Left ventricle myocardium inferior (tissue), 1 donor: Measurements from ENCODE around the gene SF1. TPM values are rescaled to one million over a fixed set of nuclear protein-coding genes. Genes with fewer than 3 reads are reported as not detected.

ENCODE experiments used
- DNase-seq: peaks from one replicate; pipeline ENCODE4 v3.0.0-alpha.2; 2020
- H3K27ac ChIP-seq: fragments of 200-600 bp; replicated peaks from 2 replicates; pipeline ENCODE4 v1.8.0; 2021
- H3K27me3 ChIP-seq: fragments of 200-600 bp; 2 replicates; pipeline ENCODE4 v1.8.0; 2021; ENCODE audit warnings: low read depth
- H3K36me3 ChIP-seq: fragments of 200-600 bp; 2 replicates; pipeline ENCODE4 v1.8.0; 2021
- H3K4me1 ChIP-seq: fragments of 200-600 bp; 2 replicates; pipeline ENCODE4 v1.8.0; 2021
- H3K4me3 ChIP-seq: fragments of 200-600 bp; 2 replicates; pipeline ENCODE4 v1.8.0; 2021; ENCODE audit warnings: mild to moderate bottlenecking, moderate library complexity
- H3K9me3 ChIP-seq: fragments of 200-600 bp; replicated peaks from 2 replicates; pipeline ENCODE4 v1.8.0; 2021
- intact Hi-C: fragments of 100-400 bp; cut with micrococcal nuclease; formaldehyde crosslinking; loops from one replicate; pipeline ENCODE4 v1.11.0; 2022
- total RNA-seq: library from RNA; stranded (reverse); fragmentation: NEBNext Ultra II Directional; extraction: Animal tissue kit (Norgen Biotek cat#: 25700); gene quantifications from one replicate; pipeline ENCODE4 v1.2.1, GENCODE V29; 2021
- TF ChIP-seq, protein P1 (sequence below): fragments of 200-600 bp; IDR thresholded peaks from 2 replicates; pipeline ENCODE4 v1.8.0; 2021; ENCODE audit warnings: antibody characterized with exemption, mild to moderate bottlenecking, borderline replicate concordance
- donor health status: DM: no; HTN: yes; CAD: no; lungs with severe emphysema.

SF1 gene
- total RNA-seq, 1 donor from 2014 or later = 188 TPM

GRCh38 chr11:64790205-64791095, 12.1 kb upstream of the SF1 start:
- peaks cover 17% of the 10 kb centered on the region for H3K4me1 ChIP-seq
- no peak overlapping the region for H3K4me3 ChIP-seq
- DNase-seq = no peak
- no peaks in the 10 kb centered on the region for H3K27me3 ChIP-seq
- no peak overlapping the region for H3K27ac ChIP-seq
- intact Hi-C loops = no loop called here
- TF ChIP-seq, protein P1, sequence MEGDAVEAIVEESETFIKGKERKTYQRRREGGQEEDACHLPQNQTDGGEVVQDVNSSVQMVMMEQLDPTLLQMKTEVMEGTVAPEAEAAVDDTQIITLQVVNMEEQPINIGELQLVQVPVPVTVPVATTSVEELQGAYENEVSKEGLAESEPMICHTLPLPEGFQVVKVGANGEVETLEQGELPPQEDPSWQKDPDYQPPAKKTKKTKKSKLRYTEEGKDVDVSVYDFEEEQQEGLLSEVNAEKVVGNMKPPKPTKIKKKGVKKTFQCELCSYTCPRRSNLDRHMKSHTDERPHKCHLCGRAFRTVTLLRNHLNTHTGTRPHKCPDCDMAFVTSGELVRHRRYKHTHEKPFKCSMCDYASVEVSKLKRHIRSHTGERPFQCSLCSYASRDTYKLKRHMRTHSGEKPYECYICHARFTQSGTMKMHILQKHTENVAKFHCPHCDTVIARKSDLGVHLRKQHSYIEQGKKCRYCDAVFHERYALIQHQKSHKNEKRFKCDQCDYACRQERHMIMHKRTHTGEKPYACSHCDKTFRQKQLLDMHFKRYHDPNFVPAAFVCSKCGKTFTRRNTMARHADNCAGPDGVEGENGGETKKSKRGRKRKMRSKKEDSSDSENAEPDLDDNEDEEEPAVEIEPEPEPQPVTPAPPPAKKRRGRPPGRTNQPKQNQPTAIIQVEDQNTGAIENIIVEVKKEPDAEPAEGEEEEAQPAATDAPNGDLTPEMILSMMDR = no peak
- no peaks in the 10 kb centered on the region for H3K9me3 ChIP-seq
- H3K36me3 ChIP-seq = peaks cover 29% of the 10 kb centered on the region

DNA sequence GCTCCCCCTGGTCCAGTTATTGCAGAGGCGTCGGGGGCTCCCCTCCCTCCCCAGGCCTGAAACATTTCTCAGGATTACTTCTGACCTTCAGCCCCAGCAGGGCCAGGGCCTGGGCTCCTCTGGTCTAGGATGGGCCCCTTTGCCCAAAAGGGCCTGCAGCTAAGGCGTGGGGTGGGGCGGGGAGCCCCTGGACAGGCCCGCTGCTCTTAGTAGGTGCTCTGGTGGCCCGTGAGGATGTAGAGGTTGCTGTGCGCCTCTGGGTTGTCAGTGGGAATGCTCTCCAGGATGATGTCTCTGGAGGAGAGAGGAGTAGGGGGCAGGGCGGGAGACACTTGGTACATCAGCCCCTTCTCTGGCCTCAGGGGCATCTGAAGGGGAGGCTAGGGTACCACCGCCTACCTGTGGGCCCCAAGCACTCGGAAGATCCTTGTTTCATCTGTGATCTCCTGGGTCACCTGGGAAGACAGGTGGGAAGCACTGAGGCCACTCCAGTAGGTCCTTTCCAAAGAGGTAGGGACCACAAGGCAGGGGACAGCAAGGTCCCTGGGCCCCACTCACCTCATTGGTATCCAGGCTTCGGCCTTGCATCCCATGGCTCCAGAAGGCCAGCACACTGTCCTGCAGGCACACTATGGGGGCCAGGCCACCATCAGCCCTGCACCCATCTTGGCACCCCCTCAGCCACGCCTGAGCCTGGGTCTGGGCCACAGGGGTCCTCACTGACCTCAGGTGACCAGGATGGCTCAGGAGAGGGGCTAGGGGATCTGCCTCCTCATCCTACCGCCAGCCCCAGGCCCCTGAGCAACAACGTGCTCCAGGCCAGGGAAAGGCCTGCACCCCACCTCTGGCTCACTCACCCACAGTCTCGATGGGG, 11.2 kb upstream of the SF1 start:
- Histone ChIP-seq H3K27me3 (no peaks in the 10 kb centered on the region), H3K9me3 (no peaks in the 10 kb centered on the region), H3K27ac (no peak overlapping the region), H3K4me1 (peaks cover 16% of the 10 kb centered on the region), H3K4me3 (no peak overlapping the region), H3K36me3 (peaks cover 29% of the 10 kb centered on the region)
- intact Hi-C loops = no loop called here
- TF ChIP-seq, protein P1 = no peak
- no peak for DNase-seq

- Histone ChIP-seq H3K9me3 (no peaks in the 10 kb centered on the region), H3K27ac (no peak overlapping the region), H3K27me3 (no peaks in the 10 kb centered on the region), H3K4me3 (no peak overlapping the region), H3K36me3 (peaks cover 29% of the 10 kb centered on the region), H3K4me1 (peaks cover 6% of the 10 kb centered on the region)
- DNase-seq = no peak
- TF ChIP-seq, protein P1 = no peak
- intact Hi-C loops = no loop called here
Observed at GRCh38 chr11:64788321-64789215, 10.2 kb upstream of the SF1 start.

DNA sequence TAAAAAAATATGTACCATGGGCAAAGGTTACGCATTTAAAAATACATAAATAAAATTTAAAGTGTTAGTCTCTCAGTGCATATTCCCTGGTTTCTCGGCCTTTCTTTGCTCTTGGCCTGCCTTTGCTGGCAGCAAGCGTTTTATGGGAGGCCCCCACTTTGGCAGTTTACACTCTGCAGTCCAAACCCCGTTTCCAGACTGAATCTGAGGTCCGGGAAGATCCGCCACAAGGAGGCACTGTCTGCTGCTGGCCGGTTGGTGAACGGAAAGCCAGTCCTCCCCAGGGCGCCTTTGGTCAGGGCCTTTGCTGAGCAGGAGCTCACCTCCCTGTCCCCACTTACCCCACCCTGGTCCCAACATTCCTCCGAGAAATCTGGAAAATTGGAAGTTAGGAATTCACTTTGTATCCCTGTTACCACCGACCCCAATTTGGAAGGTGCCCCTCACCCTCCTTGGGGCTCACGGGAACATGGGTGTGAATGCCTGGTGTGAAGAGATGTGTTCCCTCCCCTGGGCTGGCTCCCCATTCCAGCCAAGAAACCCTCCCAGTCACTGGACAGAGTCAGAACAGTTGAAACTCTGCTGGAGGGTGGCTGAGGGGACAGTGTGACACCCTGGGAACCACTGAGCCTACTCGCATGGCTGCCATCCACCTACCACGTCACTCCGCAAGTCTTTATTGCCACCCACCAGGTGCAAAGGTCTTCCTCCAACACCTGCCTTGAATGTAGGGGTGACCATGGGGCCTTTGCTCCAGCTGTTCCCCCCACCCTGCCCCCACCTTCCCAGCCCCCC, 9.4 kb upstream of the SF1 start:
- H3K27ac ChIP-seq = no peak overlapping the region
- DNase-seq = no peak
- no peak overlapping the region for H3K4me3 ChIP-seq
- no peaks in the 10 kb centered on the region for H3K4me1 ChIP-seq
- intact Hi-C loops = no loop called here
- H3K9me3 ChIP-seq = no peaks in the 10 kb centered on the region
- TF ChIP-seq, protein P1 = peak; percentile 77
- peaks cover 29% of the 10 kb centered on the region for H3K36me3 ChIP-seq
- H3K27me3 ChIP-seq = no peaks in the 10 kb centered on the region
